Neural progenitor cell (in vitro differentiated cells): ENCODE data around the gene OR4M1.
"Not testable (repeated sequence)": the region's sequence is repeated elsewhere in the genome, so short reads cannot be mapped to it uniquely, and the experiment has no call there.

Source experiments
- EZH2 ChIP-seq: fragments of 200-600 bp; sonication (generic); IDR thresholded peaks from 2 replicates; pipeline ENCODE4 v1.6.1; 2017; ENCODE audit warnings: antibody characterized with exemption, mild to moderate bottlenecking, moderate library complexity
- EZH2phosphoT487 ChIP-seq: fragments of 200-600 bp; sonication (generic); IDR thresholded peaks from 2 replicates; pipeline ENCODE4 v1.6.1; 2017; ENCODE audit warnings: antibody characterized with exemption
- TF ChIP-seq, protein P1 (sequence below): fragments of 200-600 bp; sonication (generic); IDR thresholded peaks from 2 replicates; pipeline ENCODE4 v1.5.1; 2017; ENCODE audit warnings: antibody characterized with exemption, mild to moderate bottlenecking

GRCh38 chr14:19803470-19803869 lies 30.2 kb downstream of the OR4M1 start, which contains the start of gene OR4N2:
- TF ChIP-seq, protein P1, sequence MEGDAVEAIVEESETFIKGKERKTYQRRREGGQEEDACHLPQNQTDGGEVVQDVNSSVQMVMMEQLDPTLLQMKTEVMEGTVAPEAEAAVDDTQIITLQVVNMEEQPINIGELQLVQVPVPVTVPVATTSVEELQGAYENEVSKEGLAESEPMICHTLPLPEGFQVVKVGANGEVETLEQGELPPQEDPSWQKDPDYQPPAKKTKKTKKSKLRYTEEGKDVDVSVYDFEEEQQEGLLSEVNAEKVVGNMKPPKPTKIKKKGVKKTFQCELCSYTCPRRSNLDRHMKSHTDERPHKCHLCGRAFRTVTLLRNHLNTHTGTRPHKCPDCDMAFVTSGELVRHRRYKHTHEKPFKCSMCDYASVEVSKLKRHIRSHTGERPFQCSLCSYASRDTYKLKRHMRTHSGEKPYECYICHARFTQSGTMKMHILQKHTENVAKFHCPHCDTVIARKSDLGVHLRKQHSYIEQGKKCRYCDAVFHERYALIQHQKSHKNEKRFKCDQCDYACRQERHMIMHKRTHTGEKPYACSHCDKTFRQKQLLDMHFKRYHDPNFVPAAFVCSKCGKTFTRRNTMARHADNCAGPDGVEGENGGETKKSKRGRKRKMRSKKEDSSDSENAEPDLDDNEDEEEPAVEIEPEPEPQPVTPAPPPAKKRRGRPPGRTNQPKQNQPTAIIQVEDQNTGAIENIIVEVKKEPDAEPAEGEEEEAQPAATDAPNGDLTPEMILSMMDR: not testable (repeated sequence)
- not testable (repeated sequence) for TF ChIP-seq EZH2, EZH2phosphoT487
